ENCODE data around the gene NACC2. TPM values are rescaled to one million over a fixed set of nuclear protein-coding genes. Genes with fewer than 3 reads are reported as not detected.

NACC2 gene
- total and polyA plus RNA-seq, 9 of the 15 experiments (the other 6 are each of a cell fraction or from before 2014, with no cell fraction given): 0.70 to 25.1 (median 5.6) TPM

DNA sequence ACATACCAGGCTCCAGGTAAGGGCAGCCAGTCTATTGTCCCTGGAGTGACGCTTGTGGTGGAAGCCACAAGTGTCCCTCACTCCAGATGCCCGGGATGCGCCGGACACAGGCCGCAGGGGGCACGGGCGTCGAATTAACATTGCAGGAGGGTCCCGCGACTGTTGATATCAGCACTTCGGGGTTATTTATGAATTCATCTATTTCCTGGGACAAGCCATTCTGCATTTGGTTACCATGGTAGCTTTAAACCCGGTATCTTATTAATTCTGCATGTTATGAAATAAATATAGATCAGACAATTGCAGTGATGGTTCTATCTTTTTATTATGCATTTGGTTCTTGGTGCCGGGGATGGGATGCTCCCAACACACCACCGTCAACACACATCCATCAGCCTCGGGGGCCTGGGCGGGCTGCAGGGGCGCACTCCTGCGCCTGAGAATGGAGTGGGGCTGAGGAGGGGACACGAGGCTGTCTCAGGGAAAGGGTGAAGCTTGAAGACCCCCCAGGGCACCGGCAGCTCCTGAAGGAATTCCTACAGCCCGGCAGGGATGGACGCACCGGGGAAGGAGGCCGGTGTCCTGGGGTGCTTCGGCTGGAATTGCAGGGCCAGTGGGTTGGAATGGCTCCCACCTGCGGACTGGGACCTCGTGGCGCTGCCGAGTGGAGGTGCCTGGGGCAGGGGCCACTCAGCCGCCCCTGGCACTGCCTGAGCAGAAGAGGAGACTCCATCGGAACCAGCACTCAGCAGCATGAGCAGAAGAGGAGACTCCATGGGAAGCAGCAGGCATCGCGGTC lies 41.2 kb upstream of the NACC2 start:
- no peak for DNase-seq (ENCODE audit: extremely low read depth in 1 of 4, low spot score in 3 of 4)
- Histone ChIP-seq H3K9me1 (ENCODE audit: control insufficient read depth, insufficient read depth, low read length) (no peaks in the 10 kb centered on the region), H3K4me3 (no peak overlapping the region), H3K4me2 (ENCODE audit: insufficient read depth, low read length) (no peak overlapping the region), H2AFZ (ENCODE audit: low read depth, low read length) (no peak overlapping the region), H4K20me1 (replicated peaks; ENCODE audit: control insufficient read depth, insufficient read depth, low read length) (peaks cover 11% of the 10 kb centered on the region; the same call in 1 of the 2 replicates), H3K27ac (ENCODE audit: extremely low read depth, low read depth, low read length) (no peak overlapping the region), H3K9ac (ENCODE audit: insufficient read depth in 1 of 2, low read depth in 2 of 2, low read length in 2 of 2) (no peak overlapping the region), H3K79me2 (ENCODE audit: control insufficient read depth, insufficient read depth, low read length) (no peaks in the 10 kb centered on the region), H3K4me1 (replicated peaks in 1 of 2; ENCODE audit: control insufficient read depth in 2 of 2, insufficient read depth in 2 of 2, low read length in 2 of 2) (peaks cover 8 to 42% of the 10 kb centered on the region in 2 experiments; a peak in 4 of 5 replicates), H3K27me3 (ENCODE audit: control insufficient read depth in 2 of 2, insufficient read depth in 2 of 2, low read length in 2 of 2) (peaks cover 25 to 52% of the 10 kb centered on the region in 2 experiments), H3K9me3 (replicated peaks; ENCODE audit: control insufficient read depth, insufficient read depth, low read depth, low read length) (no peaks in the 10 kb centered on the region), H3K36me3 (ENCODE audit: control insufficient read depth, insufficient read depth, low read length) (no peaks in the 10 kb centered on the region)
- ChIA-PET POLR2A (interaction anchor here (0.7 kb wide), 1 partner anchor 229 kb away, joined by 3 read pairs; the partner anchor contains the start of gene CAMSAP1), CTCF (ENCODE audit: low intra/inter-chr PET ratio) (no interaction called here)
- TF ChIP-seq PRPF4 (IDR thresholded peaks at IDR 0.05; ENCODE audit: insufficient read depth, low read depth, low read length, poor library complexity, severe bottlenecking) (no peak), HLTF (IDR thresholded peaks at IDR 0.05) (no peak), ZNF77 (CRISPR knock-in tag; IDR thresholded peaks at IDR 0.05) (no peak), ILK (tag; IDR thresholded peaks at IDR 0.05; ENCODE audit: borderline replicate concordance, low read depth) (no peak), RNF2 (IDR thresholded peaks at IDR 0.05) (no peak), ZNF124 (CRISPR knock-in tag; IDR thresholded peaks at IDR 0.05) (no peak), ZNF121 (CRISPR knock-in tag; conservative IDR thresholded peaks at IDR 0.05) (no peak), ZNF696 (CRISPR knock-in tag; conservative IDR thresholded peaks at IDR 0.05) (no peak), POLR2AphosphoS2 (IDR thresholded peaks at IDR 0.05; ENCODE audit: low read length) (no peak), CSDE1 (IDR thresholded peaks at IDR 0.05) (no peak), ARID2 (IDR thresholded peaks at IDR 0.05) (no peak)
- in situ Hi-C loops (cut with MboI) (no loop called here), intact Hi-C loops (cut with micrococcal nuclease) (no loop called here)
- ATAC-seq: no peak
- 10% methylated on average over 29 of the region's 33 CpGs for WGBS (ENCODE audit: insufficient coverage, low coverage, missing lambda C conversion rate)
- no TSS peak for BruUV-seq (replicated peaks)
- no peak for FAIRE-seq

Measured in K562 (cell line).